WTC11 (cell line): ENCODE results near the gene GABRQ. TPM values are rescaled to one million over a fixed set of nuclear protein-coding genes. Genes with fewer than 3 reads are reported as not detected.

Experiments used
- ATAC-seq: fragments of 200-7000 bp; cut with Tn5 transposase; 2 replicates; pipeline ENCODE4 v1.10.0; 2021; ENCODE audit warnings: mild to moderate bottlenecking, moderate library complexity
- CTCF ChIA-PET: fragments of 300-600 bp; sonication (Branson Sonifier 250); formaldehyde crosslinking; loops from one replicate; lab custom pipeline; 2021; ENCODE audit warnings: antibody characterized with exemption; lab: Charles Lee
- POLR2A ChIA-PET: fragments of 350-600 bp; sonication (Branson Sonifier 250); formaldehyde crosslinking; loops from one replicate; lab custom pipeline; 2021; ENCODE audit warnings: antibody characterized with exemption; lab: Charles Lee
- DNase-seq: peaks from one replicate; pipeline ENCODE4 v3.0.0; 2021; ENCODE audit warnings: low spot score
- H3K27ac Mint-ChIP-seq: 2 replicates; pipeline ENCODE4 v1.8.0; 2021; ENCODE audit warnings: mixed read lengths
- H3K27me3 Mint-ChIP-seq: 2 replicates; pipeline ENCODE4 v1.8.0; 2021; ENCODE audit warnings: low read depth, mild to moderate bottlenecking, moderate library complexity, mixed read lengths
- H3K36me3 Mint-ChIP-seq: 2 replicates; pipeline ENCODE4 v1.8.0; 2021; ENCODE audit warnings: mixed read lengths
- H3K4me1 Mint-ChIP-seq: 2 replicates; pipeline ENCODE4 v1.8.0; 2022; ENCODE audit warnings: mixed read lengths
- H3K4me3 Mint-ChIP-seq: 2 replicates; pipeline ENCODE4 v1.8.0; 2021; ENCODE audit warnings: mild to moderate bottlenecking, moderate library complexity, mixed read lengths
- H3K9me3 Mint-ChIP-seq: 2 replicates; pipeline ENCODE4 v1.8.0; 2021; ENCODE audit warnings: mixed read lengths
- ATF6 ChIP-seq: sonication (generic); formaldehyde crosslinking; IDR thresholded peaks from 2 replicates; pipeline ENCODE4 v1.8.1; 2023; ENCODE audit warnings: mild to moderate bottlenecking, missing genetic modification reagents
- E2F1 ChIP-seq: sonication (generic); formaldehyde crosslinking; IDR thresholded peaks from 2 replicates; pipeline ENCODE4 v1.8.0; 2022; ENCODE audit warnings: mild to moderate bottlenecking, missing genetic modification reagents
- ETV6 ChIP-seq: sonication (generic); formaldehyde crosslinking; IDR thresholded peaks from 2 replicates; pipeline ENCODE4 v1.8.1; 2022; ENCODE audit warnings: mild to moderate bottlenecking, missing genetic modification reagents
- GABPB1 ChIP-seq: sonication (generic); formaldehyde crosslinking; IDR thresholded peaks from 2 replicates; pipeline ENCODE4 v1.8.1; 2023; ENCODE audit warnings: mild to moderate bottlenecking, missing genetic modification reagents
- KAT7 ChIP-seq: sonication (generic); formaldehyde crosslinking; IDR thresholded peaks from 2 replicates; pipeline ENCODE4 v1.8.1; 2023; ENCODE audit warnings: missing genetic modification reagents, mild to moderate bottlenecking, borderline replicate concordance
- MYBL2 ChIP-seq: sonication (generic); formaldehyde crosslinking; IDR thresholded peaks from 2 replicates; pipeline ENCODE4 v1.8.1; 2023; ENCODE audit warnings: mild to moderate bottlenecking, moderate library complexity, missing genetic modification reagents
- NFE2L1 ChIP-seq: sonication (generic); formaldehyde crosslinking; IDR thresholded peaks from 2 replicates; pipeline ENCODE4 v1.8.1; 2023; ENCODE audit warnings: missing genetic modification reagents
- NFYB ChIP-seq: sonication (generic); formaldehyde crosslinking; conservative IDR thresholded peaks from 2 replicates; pipeline ENCODE4 v1.8.0; 2022; ENCODE audit warnings: low read depth, missing genetic modification reagents
- NR1H2 ChIP-seq: sonication (generic); formaldehyde crosslinking; IDR thresholded peaks from 2 replicates; pipeline ENCODE4 v1.9.0; 2021; ENCODE audit warnings: mild to moderate bottlenecking, moderate library complexity, missing genetic modification reagents
- NR2C2 ChIP-seq: sonication (generic); formaldehyde crosslinking; IDR thresholded peaks from 2 replicates; pipeline ENCODE4 v1.8.0; 2022; ENCODE audit warnings: mild to moderate bottlenecking, missing genetic modification reagents
- NR3C1 ChIP-seq: sonication (generic); formaldehyde crosslinking; conservative IDR thresholded peaks from 2 replicates; pipeline ENCODE4 v1.8.1; 2023; ENCODE audit warnings: low read depth, mild to moderate bottlenecking, missing genetic modification reagents
- OVOL2 ChIP-seq: fragments of 250-450 bp; sonication (Bioruptor Pico); IDR thresholded peaks from 2 replicates; pipeline ENCODE4 v1.9.0; 2021; ENCODE audit warnings: mild to moderate bottlenecking, borderline replicate concordance
- RELA ChIP-seq: sonication (generic); formaldehyde crosslinking; IDR thresholded peaks from 2 replicates; pipeline ENCODE4 v1.8.1; 2022; ENCODE audit warnings: missing genetic modification reagents, mild to moderate bottlenecking, borderline replicate concordance
- RORB ChIP-seq: fragments of 250-450 bp; sonication (Bioruptor Pico); IDR thresholded peaks from 2 replicates; pipeline ENCODE4 v1.9.0; 2021; ENCODE audit warnings: mild to moderate bottlenecking
- ZBTB43 ChIP-seq: sonication (generic); formaldehyde crosslinking; IDR thresholded peaks from 2 replicates; pipeline ENCODE4 v1.8.1; 2023; ENCODE audit warnings: mild to moderate bottlenecking, missing genetic modification reagents
- ZNF219 ChIP-seq: sonication (generic); formaldehyde crosslinking; IDR thresholded peaks from 2 replicates; pipeline ENCODE4 v1.8.0; 2023; ENCODE audit warnings: missing genetic modification reagents, mild to moderate bottlenecking, borderline replicate concordance
- ZNF263 ChIP-seq: sonication (generic); formaldehyde crosslinking; IDR thresholded peaks from 2 replicates; pipeline ENCODE4 v1.8.1; 2022; ENCODE audit warnings: low read depth, mild to moderate bottlenecking, moderate library complexity, missing genetic modification reagents
- ZNF281 ChIP-seq: sonication (generic); formaldehyde crosslinking; IDR thresholded peaks from 2 replicates; pipeline ENCODE4 v1.8.0; 2023; ENCODE audit warnings: mild to moderate bottlenecking, missing genetic modification reagents
- ZNF423 ChIP-seq: fragments of 250-450 bp; sonication (Bioruptor Pico); IDR thresholded peaks from 2 replicates; pipeline ENCODE4 v2.1.2; 2022; ENCODE audit warnings: mild to moderate bottlenecking, moderate library complexity
- ZNF425 ChIP-seq: fragments of 250-450 bp; sonication (Bioruptor Pico); conservative IDR thresholded peaks from 2 replicates; pipeline ENCODE4 v1.9.0; 2021; ENCODE audit warnings: mild to moderate bottlenecking
- ZNF512 ChIP-seq: sonication (generic); formaldehyde crosslinking; IDR thresholded peaks from 2 replicates; pipeline ENCODE4 v1.8.1; 2022; ENCODE audit warnings: missing genetic modification reagents, borderline replicate concordance
- ZNF671 ChIP-seq: fragments of 250-450 bp; sonication (Bioruptor Pico); IDR thresholded peaks from 2 replicates; pipeline ENCODE4 v1.8.0; 2021; ENCODE audit warnings: mild to moderate bottlenecking
- total RNA-seq: library from RNA; stranded (reverse); gene quantifications from 3 replicates; pipeline ENCODE4 v1.2.3, GENCODE V29; 2021

Gene GABRQ
- total RNA-seq, 1 experiment from 2014 or later: 8.6 TPM

GRCh38 chrX:152652467-152652866 lies 14.8 kb downstream of the GABRQ start:
- no peak for TF ChIP-seq ZNF512 (CRISPR knock-in tag)
- no peak for TF ChIP-seq NR1H2 (CRISPR knock-in tag)
- TF ChIP-seq MYBL2 (CRISPR knock-in tag): no peak
- no peak for TF ChIP-seq GABPB1 (CRISPR knock-in tag)
- TF ChIP-seq ZNF423 (CRISPR knock-in tag): no peak
- no peak for TF ChIP-seq ZNF281 (CRISPR knock-in tag)
- TF ChIP-seq NFYB (CRISPR knock-in tag): no peak
- TF ChIP-seq ZNF263 (CRISPR knock-in tag): no peak
- TF ChIP-seq ZNF671: no peak
- TF ChIP-seq NFE2L1 (CRISPR knock-in tag): no peak
- TF ChIP-seq, all 79 proteins: peak for 0
- DNase-seq (no peak), ATAC-seq (no peak)
- Mint-ChIP-seq H3K4me1 (no peaks in the 10 kb centered on the region), H3K27ac (no peak overlapping the region), H3K9me3 (no peaks in the 10 kb centered on the region), H3K36me3 (peaks cover 45% of the 10 kb centered on the region), H3K4me3 (no peak overlapping the region), H3K27me3 (no peaks in the 10 kb centered on the region)
- CTCF ChIA-PET: no interaction called here
- POLR2A ChIA-PET: no interaction called here

- ChIA-PET POLR2A (no interaction called here), CTCF (interaction anchor here (0.9 to 4.2 kb wide), 4 partner anchors 14 to 165 kb away, joined by 3 to 41 read pairs (median 13); no protein-coding TSS in a partner anchor)
- no peaks in the 10 kb centered on the region for H3K9me3 Mint-ChIP-seq
- H3K4me3 Mint-ChIP-seq: no peak overlapping the region
- no peaks in the 10 kb centered on the region for H3K4me1 Mint-ChIP-seq
- H3K27ac Mint-ChIP-seq: no peak overlapping the region
- no peak for TF ChIP-seq RORB
- TF ChIP-seq GABPB1 (CRISPR knock-in tag): no peak
- H3K27me3 Mint-ChIP-seq: no peaks in the 10 kb centered on the region
- peaks cover 17% of the 10 kb centered on the region; the same call in 1 of the 2 replicates for H3K36me3 Mint-ChIP-seq
- DNase-seq: no peak
- ATAC-seq: no peak
Measured at GRCh38 chrX:152656087-152656486, 18.4 kb downstream of the GABRQ start.

- Mint-ChIP-seq H3K4me1 (no peaks in the 10 kb centered on the region), H3K27ac (no peak overlapping the region), H3K4me3 (no peak overlapping the region), H3K27me3 (no peaks in the 10 kb centered on the region), H3K9me3 (no peaks in the 10 kb centered on the region), H3K36me3 (peaks cover 13% of the 10 kb centered on the region; the same call in 1 of the 2 replicates)
- POLR2A ChIA-PET: no interaction called here
- TF ChIP-seq E2F1 (no peak), ZBTB43 (no peak), OVOL2 (CRISPR knock-in tag) (no peak), ZNF263 (CRISPR knock-in tag) (no peak), ZNF425 (CRISPR knock-in tag) (no peak), RELA (CRISPR knock-in tag) (no peak), NR3C1 (no peak), KAT7 (CRISPR knock-in tag) (no peak), ATF6 (no peak), NR2C2 (no peak), GABPB1 (CRISPR knock-in tag) (no peak), ETV6 (CRISPR knock-in tag) (no peak), ZNF219 (no peak)
- no peak for ATAC-seq
- DNase-seq: no peak
- CTCF ChIA-PET: interaction anchor here (0.9 to 4.2 kb wide), 4 partner anchors 15 to 164 kb away, joined by 3 to 41 read pairs (median 13); no protein-coding TSS in a partner anchor
Measured at GRCh38 chrX:152656890-152657289, 19.2 kb downstream of the GABRQ start.
